DOHH2 (cell line): ENCODE data around the gene SAPCD1.

Experiments
- H3F3A ChIP-seq: fragments of 200-600 bp; sonication (generic), shearing (Covaris generic); 2 replicates; pipeline ENCODE4 v1.6.0; 2016; ENCODE audit warnings: antibody characterized with exemption, mild to moderate bottlenecking; ENCODE audit not compliant: control insufficient read depth, insufficient read depth
- H3K27ac ChIP-seq: fragments of 200-600 bp; sonication (generic); 2 replicates; pipeline ENCODE4 v1.5.1; 2014; ENCODE audit warnings: low read depth, mild to moderate bottlenecking, low read length, moderate library complexity
- H3K27me3 ChIP-seq: fragments of 200-600 bp; sonication (generic); 2 replicates; pipeline ENCODE4 v1.6.1; 2014; ENCODE audit warnings: mild to moderate bottlenecking, low read length, mixed read lengths; ENCODE audit not compliant: control insufficient read depth
- H3K36me3 ChIP-seq: fragments of 200-600 bp; sonication (generic); 2 replicates; pipeline ENCODE4 v1.6.1; 2014; ENCODE audit warnings: mild to moderate bottlenecking, low read length, moderate library complexity, mixed read lengths; ENCODE audit not compliant: control insufficient read depth
- H3K4me1 ChIP-seq: fragments of 200-600 bp; sonication (generic); 2 replicates; pipeline ENCODE4 v1.6.1; 2014; ENCODE audit warnings: mild to moderate bottlenecking, low read length, mixed read lengths; ENCODE audit not compliant: control insufficient read depth
- H3K4me2 ChIP-seq: fragments of 200-600 bp; sonication (generic); 2 replicates; pipeline ENCODE4 v1.6.0; 2014; ENCODE audit warnings: mild to moderate bottlenecking, low read length, moderate library complexity
- H3K4me3 ChIP-seq: fragments of 200-600 bp; sonication (generic); 2 replicates; pipeline ENCODE4 v1.5.1; 2014; ENCODE audit warnings: mild to moderate bottlenecking, low read length, mixed read lengths
- H3K79me2 ChIP-seq: fragments of 200-600 bp; sonication (generic); 2 replicates; pipeline ENCODE4 v1.6.1; 2014; ENCODE audit warnings: mild to moderate bottlenecking, low read length, mixed read lengths; ENCODE audit not compliant: control insufficient read depth
- H3K9me2 ChIP-seq: fragments of 200-600 bp; sonication (generic); replicated peaks from 2 replicates; pipeline ENCODE4 v1.6.1; 2014; ENCODE audit warnings: mild to moderate bottlenecking, low read length, mixed read lengths; ENCODE audit not compliant: control insufficient read depth
- H3K9me3 ChIP-seq: fragments of 200-600 bp; sonication (generic); 2 replicates; pipeline ENCODE4 v1.6.1; 2014; ENCODE audit warnings: antibody characterized with exemption, low read length, mixed read lengths; ENCODE audit not compliant: control insufficient read depth, insufficient read depth
- H4K20me1 ChIP-seq: fragments of 200-600 bp; sonication (generic); 2 replicates; pipeline ENCODE4 v1.6.0; 2014; ENCODE audit warnings: low read depth, mild to moderate bottlenecking, antibody characterized with exemption, low read length, moderate library complexity; ENCODE audit not compliant: control insufficient read depth, insufficient read depth
- CTCF ChIP-seq: fragments of 200-600 bp; sonication (generic); IDR thresholded peaks from one replicate; pipeline ENCODE4 v1.5.1; 2014; ENCODE audit warnings: antibody characterized with exemption, mild to moderate bottlenecking, low read depth, low read length; ENCODE audit not compliant: poor library complexity, severe bottlenecking
- EZH2phosphoT487 ChIP-seq: fragments of 200-600 bp; sonication (generic); IDR thresholded peaks from 2 replicates; pipeline ENCODE4 v1.6.1; 2017; ENCODE audit warnings: borderline replicate concordance, mild to moderate bottlenecking, antibody characterized with exemption, low read length, moderate library complexity, mixed read lengths

Gene SAPCD1

GRCh38 chr6:31725502-31726350 is 36.7 kb upstream of the SAPCD1 start:
- H3K27ac ChIP-seq = no peak overlapping the region
- H3K9me3 ChIP-seq = no peaks in the 10 kb centered on the region
- peaks cover 8% of the 10 kb centered on the region for H3F3A ChIP-seq
- H3K4me2 ChIP-seq = no peak overlapping the region
- H3K4me3 ChIP-seq = no peak overlapping the region
- H3K9me2 ChIP-seq = no peaks in the 10 kb centered on the region
- H3K79me2 ChIP-seq = no peaks in the 10 kb centered on the region
- H4K20me1 ChIP-seq = 0 out of 2 replicates have a peak, but pooled peaks cover 6% of the 10 kb centered on the region
- peaks cover 8% of the 10 kb centered on the region; the same call in 1 of the 2 replicates for H3K27me3 ChIP-seq
- TF ChIP-seq CTCF (no peak), EZH2phosphoT487 (no peak)
- peaks cover 29% of the 10 kb centered on the region for H3K36me3 ChIP-seq
- peaks cover 41% of the 10 kb centered on the region for H3K4me1 ChIP-seq

- Histone ChIP-seq H3K9me2 (no peaks in the 10 kb centered on the region), H3K4me2 (peak overlapping the region; percentile 56), H3K4me3 (peak overlapping the region; percentile 36; the same call in 1 of the 2 replicates), H3K79me2 (no peaks in the 10 kb centered on the region), H4K20me1 (0 out of 2 replicates have a peak, but pooled peaks cover 6% of the 10 kb centered on the region), H3K36me3 (peaks cover 42% of the 10 kb centered on the region), H3K4me1 (peaks cover 41% of the 10 kb centered on the region), H3K27me3 (no peaks in the 10 kb centered on the region), H3K9me3 (no peaks in the 10 kb centered on the region), H3K27ac (peak overlapping the region; percentile 62), H3F3A (peaks cover 19% of the 10 kb centered on the region)
- no peak for TF ChIP-seq CTCF
- TF ChIP-seq EZH2phosphoT487 = no peak
Observed at GRCh38 chr6:31727034-31727716, 35.3 kb upstream of the SAPCD1 start.

- no peak for TF ChIP-seq EZH2phosphoT487
- no peak for TF ChIP-seq CTCF
- peak overlapping the region; percentile 62 for H3K27ac ChIP-seq
- no peaks in the 10 kb centered on the region for H3K9me2 ChIP-seq
- H3K79me2 ChIP-seq = no peaks in the 10 kb centered on the region; the same call in 1 of the 2 replicates
- no peaks in the 10 kb centered on the region for H3K27me3 ChIP-seq
- peaks cover 41% of the 10 kb centered on the region for H3K4me1 ChIP-seq
- H3F3A ChIP-seq = peaks cover 21% of the 10 kb centered on the region
- H4K20me1 ChIP-seq = 0 out of 2 replicates have a peak, but pooled peaks cover 6% of the 10 kb centered on the region
- peaks cover 49% of the 10 kb centered on the region for H3K36me3 ChIP-seq
- H3K4me3 ChIP-seq = peak overlapping the region; percentile 36
- H3K9me3 ChIP-seq = no peaks in the 10 kb centered on the region
- H3K4me2 ChIP-seq = peak overlapping the region; percentile 56
Observed at GRCh38 chr6:31727717-31728671, 34.5 kb upstream of the SAPCD1 start.
